MM.1S (cell line): ENCODE data around the gene CITED4.

Experiments
- DNase-seq: peaks from one replicate; pipeline ENCODE4 v3.0.0-alpha.2; 2015
- H2AFZ ChIP-seq: fragments of 300-600 bp; sonication (generic); 2 replicates; pipeline ENCODE4 v1.6.0; 2016; ENCODE audit warnings: antibody characterized with exemption, low read length
- H3F3A ChIP-seq: fragments of 300-600 bp; sonication (generic); 2 replicates; pipeline ENCODE4 v1.6.1; 2016; ENCODE audit warnings: mild to moderate bottlenecking, antibody characterized with exemption, low read length, moderate library complexity, mixed read lengths; ENCODE audit not compliant: insufficient read depth
- H3K27ac ChIP-seq: fragments of 300-600 bp; sonication (generic); 2 replicates; pipeline ENCODE4 v1.5.1; 2016; ENCODE audit warnings: mild to moderate bottlenecking, low read length
- H3K27me3 ChIP-seq: fragments of 300-600 bp; sonication (generic); replicated peaks from 2 replicates; pipeline ENCODE4 v1.6.0; 2016; ENCODE audit warnings: low read length; ENCODE audit not compliant: insufficient read depth
- H3K36me3 ChIP-seq: fragments of 300-600 bp; sonication (generic); replicated peaks from 2 replicates; pipeline ENCODE4 v1.6.1; 2016; ENCODE audit warnings: mild to moderate bottlenecking, low read length, mixed read lengths; ENCODE audit not compliant: insufficient read depth
- H3K4me1 ChIP-seq: fragments of 300-600 bp; sonication (generic); 2 replicates; pipeline ENCODE4 v1.6.1; 2016; ENCODE audit warnings: low read length, mixed read lengths
- H3K4me2 ChIP-seq: fragments of 300-600 bp; sonication (generic); 2 replicates; pipeline ENCODE4 v1.6.0; 2016; ENCODE audit warnings: low read depth, low read length
- H3K4me3 ChIP-seq: fragments of 300-600 bp; sonication (generic); 2 replicates; pipeline ENCODE4 v1.5.1; 2016; ENCODE audit warnings: low read length, mixed read lengths
- H3K79me2 ChIP-seq: fragments of 300-600 bp; sonication (generic); 2 replicates; pipeline ENCODE4 v1.6.1; 2016; ENCODE audit warnings: mixed run types, low read length, mixed read lengths
- H3K9ac ChIP-seq: fragments of 300-600 bp; sonication (generic); 2 replicates; pipeline ENCODE4 v1.6.1; 2016; ENCODE audit warnings: low read length, mixed read lengths
- H3K9me2 ChIP-seq: fragments of 300-600 bp; sonication (generic); replicated peaks from 2 replicates; pipeline ENCODE4 v1.6.1; 2016; ENCODE audit warnings: mild to moderate bottlenecking, low read length, mixed read lengths; ENCODE audit not compliant: insufficient read depth
- H3K9me3 ChIP-seq: fragments of 300-600 bp; sonication (generic); replicated peaks from 2 replicates; pipeline ENCODE4 v1.6.1; 2016; ENCODE audit warnings: mild to moderate bottlenecking, low read length, mixed read lengths; ENCODE audit not compliant: insufficient read depth
- H4K20me1 ChIP-seq: fragments of 300-600 bp; sonication (generic); 2 replicates; pipeline ENCODE4 v1.6.1; 2016; ENCODE audit warnings: mild to moderate bottlenecking, low read length, moderate library complexity, mixed read lengths; ENCODE audit not compliant: insufficient read depth
- EZH2 ChIP-seq: fragments of 300-600 bp; sonication (generic); optimal IDR thresholded peaks from 2 replicates; pipeline ENCODE3; 2017; ENCODE audit warnings: low read depth, mild to moderate bottlenecking, antibody characterized with exemption, low read length, mixed read lengths
- EZH2phosphoT487 ChIP-seq: fragments of 300-600 bp; sonication (generic); IDR thresholded peaks from 2 replicates; pipeline ENCODE4 v1.6.1; 2018; ENCODE audit warnings: antibody characterized with exemption, low read length
- TF ChIP-seq, protein P1 (sequence below): fragments of 300-600 bp; sonication (generic); IDR thresholded peaks from 2 replicates; pipeline ENCODE4 v1.5.1; 2016; ENCODE audit warnings: antibody characterized with exemption, low read length, mixed read lengths

The CITED4 gene

DNA sequence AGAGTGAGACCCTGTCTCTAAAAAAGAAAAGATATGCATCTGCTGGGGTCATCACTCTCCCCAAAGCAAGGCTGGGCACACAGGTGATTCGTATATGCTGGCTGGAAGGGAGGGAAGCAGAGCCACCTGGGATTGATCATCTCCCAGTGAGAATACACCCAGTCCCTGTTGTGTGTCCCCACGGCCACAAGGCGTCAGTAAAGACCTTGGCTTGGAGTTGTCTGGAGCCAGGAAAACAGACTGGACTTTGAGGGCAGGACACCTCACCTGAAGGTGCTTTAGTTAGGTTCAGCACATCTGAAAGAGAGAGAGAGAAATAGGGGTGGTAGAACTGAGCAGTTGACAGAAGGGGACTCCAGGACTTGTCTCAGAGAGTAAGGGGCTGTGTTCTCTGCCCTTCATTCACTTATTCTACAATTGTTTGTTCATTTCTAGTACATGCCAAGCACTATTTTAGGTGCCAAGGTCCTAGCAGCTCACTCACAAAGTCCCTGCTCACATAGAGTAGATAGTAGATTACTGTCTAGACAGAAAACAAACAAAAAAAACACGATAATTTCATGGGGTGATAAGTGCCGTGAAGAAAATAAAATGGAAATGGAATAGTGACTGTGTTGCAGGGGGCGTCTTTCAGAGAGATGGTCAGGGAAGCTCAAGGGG lies 13.5 kb downstream of the CITED4 start:
- no peaks in the 10 kb centered on the region for H3K9me3 ChIP-seq
- no peaks in the 10 kb centered on the region for H3F3A ChIP-seq
- no peaks in the 10 kb centered on the region for H3K27me3 ChIP-seq
- H3K4me1 ChIP-seq, result no peaks in the 10 kb centered on the region
- no peak overlapping the region for H3K4me3 ChIP-seq
- no peaks in the 10 kb centered on the region for H3K9me2 ChIP-seq
- no peak overlapping the region for H3K9ac ChIP-seq
- no peaks in the 10 kb centered on the region for H4K20me1 ChIP-seq
- TF ChIP-seq, protein P1, sequence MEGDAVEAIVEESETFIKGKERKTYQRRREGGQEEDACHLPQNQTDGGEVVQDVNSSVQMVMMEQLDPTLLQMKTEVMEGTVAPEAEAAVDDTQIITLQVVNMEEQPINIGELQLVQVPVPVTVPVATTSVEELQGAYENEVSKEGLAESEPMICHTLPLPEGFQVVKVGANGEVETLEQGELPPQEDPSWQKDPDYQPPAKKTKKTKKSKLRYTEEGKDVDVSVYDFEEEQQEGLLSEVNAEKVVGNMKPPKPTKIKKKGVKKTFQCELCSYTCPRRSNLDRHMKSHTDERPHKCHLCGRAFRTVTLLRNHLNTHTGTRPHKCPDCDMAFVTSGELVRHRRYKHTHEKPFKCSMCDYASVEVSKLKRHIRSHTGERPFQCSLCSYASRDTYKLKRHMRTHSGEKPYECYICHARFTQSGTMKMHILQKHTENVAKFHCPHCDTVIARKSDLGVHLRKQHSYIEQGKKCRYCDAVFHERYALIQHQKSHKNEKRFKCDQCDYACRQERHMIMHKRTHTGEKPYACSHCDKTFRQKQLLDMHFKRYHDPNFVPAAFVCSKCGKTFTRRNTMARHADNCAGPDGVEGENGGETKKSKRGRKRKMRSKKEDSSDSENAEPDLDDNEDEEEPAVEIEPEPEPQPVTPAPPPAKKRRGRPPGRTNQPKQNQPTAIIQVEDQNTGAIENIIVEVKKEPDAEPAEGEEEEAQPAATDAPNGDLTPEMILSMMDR, result peak; percentile 75
- no peak for TF ChIP-seq EZH2
- no peaks in the 10 kb centered on the region for H3K36me3 ChIP-seq
- H2AFZ ChIP-seq, result no peak overlapping the region
- no peaks in the 10 kb centered on the region for H3K79me2 ChIP-seq
- DNase-seq, result peak; percentile 36
- H3K4me2 ChIP-seq, result no peak overlapping the region
- H3K27ac ChIP-seq, result no peak overlapping the region

DNA sequence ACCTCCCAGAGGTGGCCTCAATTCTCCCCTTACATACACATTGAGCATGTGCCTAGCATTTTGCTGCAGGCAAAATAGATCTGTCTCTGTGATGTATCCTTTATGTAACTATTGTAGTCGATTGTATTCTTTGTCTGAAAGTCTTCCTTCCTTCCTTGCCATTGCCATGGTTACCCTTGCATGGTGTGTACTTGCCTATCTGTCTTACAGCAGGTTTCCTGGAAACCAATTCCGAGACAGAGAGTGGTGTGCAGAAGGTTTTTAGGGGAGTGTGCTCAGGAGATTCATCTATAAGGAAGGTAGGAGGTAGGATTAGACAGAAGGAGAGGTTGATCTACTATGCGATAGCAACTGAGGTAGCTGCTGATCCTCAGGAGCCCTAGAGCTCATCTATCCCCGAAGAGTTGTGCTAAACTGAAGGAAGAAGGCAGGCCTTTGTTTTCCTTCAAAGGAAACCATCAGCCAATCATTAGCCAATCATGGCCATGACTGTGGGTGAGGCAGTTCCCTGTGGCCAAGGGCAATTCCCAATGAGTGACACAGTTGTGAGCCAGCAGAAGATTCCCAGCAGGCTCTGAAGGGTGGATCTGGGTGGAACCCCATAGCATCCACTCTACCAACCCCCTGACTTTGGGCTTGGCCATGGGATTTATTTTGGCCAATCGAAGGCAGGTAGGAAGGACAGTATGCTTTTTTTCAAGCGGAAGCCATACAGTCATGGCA lies 15.0 kb downstream of the CITED4 start:
- no peak for DNase-seq
- Histone ChIP-seq H4K20me1 (no peaks in the 10 kb centered on the region), H2AFZ (no peak overlapping the region), H3K36me3 (no peaks in the 10 kb centered on the region), H3K9ac (no peak overlapping the region), H3K4me1 (no peaks in the 10 kb centered on the region), H3K79me2 (no peaks in the 10 kb centered on the region), H3K27ac (no peak overlapping the region), H3F3A (no peaks in the 10 kb centered on the region), H3K9me2 (no peaks in the 10 kb centered on the region), H3K9me3 (no peaks in the 10 kb centered on the region), H3K4me2 (no peak overlapping the region), H3K4me3 (no peak overlapping the region), H3K27me3 (no peaks in the 10 kb centered on the region)
- TF ChIP-seq EZH2phosphoT487 (no peak), EZH2 (no peak)
- TF ChIP-seq, protein P1, result no peak

DNA sequence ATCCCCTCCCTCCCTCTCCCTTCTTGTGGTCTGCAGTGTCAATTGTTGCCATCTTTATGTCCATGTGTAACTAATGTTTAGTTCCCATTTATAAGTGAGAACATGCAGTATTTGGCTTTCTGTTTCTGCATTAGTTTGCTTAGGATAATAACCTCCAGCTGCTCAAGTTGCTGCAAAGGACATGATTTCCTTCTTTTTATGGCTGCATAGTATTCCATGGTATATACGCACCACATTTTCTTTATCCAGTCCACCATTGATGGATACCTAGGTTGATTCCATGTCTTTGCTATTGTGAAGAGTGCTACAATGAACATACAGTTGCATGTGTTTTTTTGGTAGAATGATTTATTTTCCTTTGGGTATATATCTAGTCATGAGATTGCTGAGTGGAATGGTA lies 16.3 kb downstream of the CITED4 start:
- Histone ChIP-seq H3K4me3 (no peak overlapping the region), H3K79me2 (no peaks in the 10 kb centered on the region), H3K27ac (no peak overlapping the region), H3K27me3 (no peaks in the 10 kb centered on the region), H3K4me2 (no peak overlapping the region), H3K9me3 (no peaks in the 10 kb centered on the region), H3F3A (no peaks in the 10 kb centered on the region), H3K36me3 (no peaks in the 10 kb centered on the region), H4K20me1 (no peaks in the 10 kb centered on the region), H2AFZ (no peak overlapping the region), H3K4me1 (no peaks in the 10 kb centered on the region), H3K9ac (no peak overlapping the region), H3K9me2 (no peaks in the 10 kb centered on the region)
- no peak for DNase-seq
- TF ChIP-seq EZH2phosphoT487 (no peak), EZH2 (no peak)
